GM13976 (cell line): Measurements from ENCODE around the gene LTBP3.

ENCODE experiments used
- DNase-seq: peaks from one replicate; pipeline ENCODE4 v3.0.0; 2012; ENCODE audit warnings: low spot score
- CTCF ChIP-seq: IDR thresholded peaks from 2 replicates; pipeline ENCODE4 v1.5.1; 2012; ENCODE audit warnings: borderline replicate concordance, mild to moderate bottlenecking; ENCODE audit not compliant: insufficient read depth; ENCODE audit errors: extremely low read depth, missing control alignments, control extremely low read depth
- in situ Hi-C: fragments of 300-500 bp; cut with MboI; formaldehyde crosslinking; loops from one replicate; pipeline ENCODE4 v1.12.0; 2022; ENCODE audit warnings: low sequenced_read_pairs, mixed read lengths, inconsistent platforms; ENCODE audit not compliant: unreplicated experiment

LTBP3 gene

DNA sequence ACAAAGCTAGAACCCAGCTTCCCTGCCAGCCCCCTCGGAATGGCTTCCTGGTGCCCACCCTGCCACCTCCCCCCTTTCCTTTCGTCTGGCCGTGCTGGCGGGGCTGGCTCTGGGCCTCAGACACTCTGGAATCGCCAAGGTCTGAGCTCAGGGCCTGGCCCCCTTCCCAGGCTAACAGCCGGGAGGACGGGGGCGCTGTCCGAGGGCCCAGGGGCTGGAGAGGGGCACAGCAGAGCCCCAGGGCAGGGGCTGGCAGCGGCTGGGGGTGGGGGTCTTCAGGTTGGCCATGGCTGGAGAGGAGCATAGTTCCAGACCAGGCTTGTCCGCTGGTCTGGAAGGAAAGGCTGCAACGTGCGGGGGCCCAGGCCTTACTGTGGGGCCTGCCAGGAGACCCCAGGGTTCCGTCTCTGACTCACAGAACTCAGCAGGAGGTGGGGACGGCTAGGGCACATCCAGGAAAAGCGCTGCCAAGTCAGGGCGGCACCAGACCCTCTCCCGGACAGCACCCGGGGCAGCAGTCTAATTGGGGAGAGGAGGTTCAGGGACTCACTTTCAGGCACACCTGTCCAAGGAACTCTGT is 861 bp upstream of the LTBP3 start:
- no peak for DNase-seq
- in situ Hi-C loops, result no loop called here
- no peak for TF ChIP-seq CTCF

DNA sequence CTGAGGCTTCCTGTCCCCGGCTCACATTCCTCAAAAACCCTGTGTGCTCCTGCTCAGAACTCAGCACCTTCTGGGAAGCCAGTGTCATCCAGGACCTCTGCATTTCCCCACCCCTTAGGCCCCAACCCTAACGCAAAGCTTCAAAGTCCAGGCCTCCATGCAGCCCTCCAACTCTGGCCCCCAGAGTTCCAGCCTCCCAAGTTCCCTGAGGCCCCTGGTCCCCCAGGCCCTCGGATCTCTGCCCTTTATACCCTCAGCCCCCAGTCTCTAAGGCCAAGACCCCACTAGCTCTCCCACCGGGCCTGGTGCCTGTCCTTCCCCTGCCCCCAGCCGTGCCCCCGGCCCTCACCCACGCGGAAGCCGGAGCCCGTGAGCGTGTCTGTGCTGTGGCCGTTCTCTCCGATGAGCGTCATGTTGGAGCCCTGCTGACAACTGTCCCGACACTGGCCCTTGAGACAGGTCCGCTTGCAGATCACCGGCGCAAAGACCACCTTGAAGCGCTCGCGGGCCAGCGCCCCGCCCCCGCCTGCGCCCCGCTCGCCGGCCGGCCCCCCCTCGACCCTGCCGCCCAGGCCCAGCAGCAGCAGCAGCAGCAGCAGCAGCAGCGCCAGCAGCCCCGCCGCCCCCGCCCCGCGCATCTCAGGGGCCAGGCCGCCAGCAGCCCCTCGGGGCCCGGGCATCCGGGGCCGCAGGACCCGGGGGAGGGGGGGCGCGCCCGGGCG is 718 bp downstream of the LTBP3 start:
- in situ Hi-C loops, result no loop called here
- DNase-seq, result no peak
- no peak for TF ChIP-seq CTCF

GRCh38 chr11:65556470-65557279 is 1.5 kb downstream of the LTBP3 start:
- in situ Hi-C loops, result no loop called here
- TF ChIP-seq CTCF, result no peak
- no peak for DNase-seq

- in situ Hi-C loops, result no loop called here
- DNase-seq, result no peak
- no peak for TF ChIP-seq CTCF
Observed at GRCh38 chr11:65555693-65556231, 2.4 kb downstream of the LTBP3 start.

DNA sequence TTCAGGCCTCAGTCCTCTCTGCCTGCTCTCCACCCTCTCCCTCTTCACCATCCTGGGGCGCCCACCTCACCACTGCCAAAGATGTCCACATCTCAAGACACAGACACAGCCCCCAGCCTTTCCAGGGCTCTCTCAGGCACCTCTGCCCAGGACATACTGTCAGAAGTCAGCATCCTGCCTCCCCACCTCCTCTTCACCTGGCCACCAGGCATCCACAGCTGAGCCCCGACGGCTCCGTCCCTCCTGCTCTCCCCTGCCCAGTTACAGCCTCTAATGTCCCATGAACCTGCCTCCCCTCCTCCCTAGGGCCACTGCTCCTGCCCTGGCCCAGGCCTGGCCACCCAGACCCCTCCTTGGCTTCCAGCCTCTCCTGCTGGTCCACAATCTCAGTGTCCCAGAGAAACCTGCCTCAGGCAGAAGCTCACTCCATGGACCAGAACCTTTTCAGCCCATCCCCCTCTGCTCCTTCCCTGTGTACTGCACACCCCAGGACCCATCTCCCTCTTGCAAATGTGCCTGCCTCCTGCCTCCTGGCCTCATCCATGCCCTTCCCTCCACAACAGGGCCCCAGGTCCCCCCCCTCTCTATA is 3.2 kb downstream of the LTBP3 start:
- in situ Hi-C loops, result no loop called here
- TF ChIP-seq CTCF, result no peak
- DNase-seq, result no peak

DNA sequence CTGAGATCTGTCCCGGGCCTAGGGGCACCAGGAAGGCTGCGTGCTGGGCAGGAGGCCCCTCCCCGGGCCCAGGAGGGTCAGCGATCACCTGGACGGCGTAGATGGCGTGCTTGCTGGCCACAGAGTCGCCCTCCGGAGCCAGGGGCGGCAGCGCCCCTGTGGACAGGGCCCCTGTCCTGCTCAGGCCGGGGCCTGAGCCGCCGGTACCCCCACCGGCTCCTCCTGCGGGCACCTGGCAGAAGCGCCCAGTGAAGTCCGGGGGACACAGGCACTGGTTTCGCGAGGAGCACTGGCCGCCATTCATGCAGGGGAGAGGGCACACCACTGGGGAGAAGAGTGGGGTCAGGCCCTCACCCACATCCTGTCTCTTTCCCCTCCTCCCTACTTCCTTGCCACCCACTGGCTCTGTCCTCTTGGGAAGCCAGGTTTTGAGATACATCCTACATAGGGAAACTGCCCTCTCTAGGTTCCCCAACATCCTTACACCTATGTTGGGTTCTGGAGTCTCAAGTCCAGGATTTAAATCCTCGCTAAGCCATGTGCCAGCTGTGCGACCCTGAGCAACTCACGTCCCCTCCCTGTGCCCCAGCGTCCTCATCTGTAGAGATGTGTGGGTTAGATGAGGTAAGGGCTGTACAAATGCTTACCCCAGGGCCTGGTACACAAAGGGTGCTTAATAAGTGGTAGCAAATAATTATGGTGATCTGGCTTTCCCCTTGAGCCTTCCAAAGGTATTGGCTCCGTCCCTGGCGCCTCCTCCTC is 3.9 kb downstream of the LTBP3 start:
- no peak for DNase-seq
- no peak for TF ChIP-seq CTCF
- in situ Hi-C loops, result no loop called here
